H1 (cell line): Measurements from ENCODE around the gene ASAP2.

Experiments
- EZH2 ChIP-seq: fragments of 200-600 bp; sonication (generic); IDR thresholded peaks from 2 replicates; pipeline ENCODE4 v1.7.1; 2012; ENCODE audit warnings: low read depth, mild to moderate bottlenecking, moderate library complexity, low read length, inconsistent platforms; ENCODE audit not compliant: severe bottlenecking
- GABPA ChIP-seq: IDR thresholded peaks from 2 replicates; pipeline ENCODE4 v1.6.1; 2011; ENCODE audit warnings: mild to moderate bottlenecking, low read length, moderate library complexity, borderline replicate concordance; ENCODE audit not compliant: insufficient read depth
- PHF8 ChIP-seq: fragments of 200-600 bp; sonication (generic); conservative IDR thresholded peaks from 2 replicates; pipeline ENCODE4 v1.7.1; 2012; ENCODE audit warnings: low read depth, mild to moderate bottlenecking, inconsistent platforms, low read length, moderate library complexity
- POLR2A ChIP-seq, 2 experiments: IDR thresholded peaks; 1 replicate in 1 of 2; 2 replicates in 1 of 2; pipeline ENCODE4 v1.6.1; 2011; ENCODE audit warnings: low read depth in 2 of 2, low read length in 2 of 2, mild to moderate bottlenecking in 2 of 2; ENCODE audit errors: control extremely low read depth in 1 of 2
- POLR2AphosphoS5 ChIP-seq: IDR thresholded peaks from 2 replicates; pipeline ENCODE4 v1.6.1; 2011; ENCODE audit warnings: low read depth, low read length
- RXRA ChIP-seq: IDR thresholded peaks from 2 replicates; pipeline ENCODE4 v1.6.1; 2011; ENCODE audit warnings: low read depth, mild to moderate bottlenecking, low read length, moderate library complexity; ENCODE audit not compliant: insufficient read depth
- SP2 ChIP-seq: IDR thresholded peaks from 2 replicates; pipeline ENCODE4 v1.6.1; 2012; ENCODE audit warnings: mild to moderate bottlenecking, low read length, inconsistent platforms
- TF ChIP-seq, protein P1 (sequence below), 3 experiments: IDR thresholded peaks; 1 replicate in 2 of 3; 2 replicates in 1 of 3; pipeline versions ENCODE4 v1.5.1 to v1.6.1; 2011; ENCODE audit warnings: low read length in 3 of 3, mild to moderate bottlenecking in 3 of 3, inconsistent platforms in 2 of 3, low read depth in 1 of 3, moderate library complexity in 1 of 3; ENCODE audit not compliant: insufficient read depth in 1 of 3; ENCODE audit errors: control extremely low read depth in 1 of 3
- TF ChIP-seq, protein P2 (sequence below): IDR thresholded peaks from 2 replicates; pipeline ENCODE4 v1.6.1; 2012; ENCODE audit warnings: inconsistent platforms

DNA sequence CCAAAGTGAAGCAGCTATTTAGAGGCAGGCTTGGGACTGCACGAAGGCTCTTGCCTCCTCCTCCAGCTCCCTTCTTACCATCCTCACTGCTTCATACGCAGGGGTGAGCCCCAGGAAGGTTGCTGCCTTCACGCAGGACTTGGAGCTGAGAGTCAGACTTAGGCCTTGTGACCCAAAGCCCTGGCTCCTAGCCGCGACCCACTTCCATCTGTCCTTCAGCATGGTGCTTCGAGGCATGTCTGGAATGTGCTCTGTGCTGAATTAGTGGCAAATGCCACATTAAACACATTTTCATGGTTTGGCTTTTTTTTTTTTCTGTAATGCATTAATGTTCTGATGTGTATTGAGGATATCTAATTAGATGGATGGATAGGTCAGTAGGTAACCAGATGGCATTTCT is 179.2 kb downstream of the ASAP2 start:
- no peak for TF ChIP-seq EZH2
- TF ChIP-seq, protein P1, sequence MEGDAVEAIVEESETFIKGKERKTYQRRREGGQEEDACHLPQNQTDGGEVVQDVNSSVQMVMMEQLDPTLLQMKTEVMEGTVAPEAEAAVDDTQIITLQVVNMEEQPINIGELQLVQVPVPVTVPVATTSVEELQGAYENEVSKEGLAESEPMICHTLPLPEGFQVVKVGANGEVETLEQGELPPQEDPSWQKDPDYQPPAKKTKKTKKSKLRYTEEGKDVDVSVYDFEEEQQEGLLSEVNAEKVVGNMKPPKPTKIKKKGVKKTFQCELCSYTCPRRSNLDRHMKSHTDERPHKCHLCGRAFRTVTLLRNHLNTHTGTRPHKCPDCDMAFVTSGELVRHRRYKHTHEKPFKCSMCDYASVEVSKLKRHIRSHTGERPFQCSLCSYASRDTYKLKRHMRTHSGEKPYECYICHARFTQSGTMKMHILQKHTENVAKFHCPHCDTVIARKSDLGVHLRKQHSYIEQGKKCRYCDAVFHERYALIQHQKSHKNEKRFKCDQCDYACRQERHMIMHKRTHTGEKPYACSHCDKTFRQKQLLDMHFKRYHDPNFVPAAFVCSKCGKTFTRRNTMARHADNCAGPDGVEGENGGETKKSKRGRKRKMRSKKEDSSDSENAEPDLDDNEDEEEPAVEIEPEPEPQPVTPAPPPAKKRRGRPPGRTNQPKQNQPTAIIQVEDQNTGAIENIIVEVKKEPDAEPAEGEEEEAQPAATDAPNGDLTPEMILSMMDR (IDR thresholded peaks at IDR 0.05; ENCODE audit: control extremely low read depth in 1 of 3, insufficient read depth in 1 of 3, low read depth in 1 of 3, low read length in 3 of 3), result no peak
- TF ChIP-seq, protein P2, sequence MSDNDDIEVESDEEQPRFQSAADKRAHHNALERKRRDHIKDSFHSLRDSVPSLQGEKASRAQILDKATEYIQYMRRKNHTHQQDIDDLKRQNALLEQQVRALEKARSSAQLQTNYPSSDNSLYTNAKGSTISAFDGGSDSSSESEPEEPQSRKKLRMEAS, result no peak
- TF ChIP-seq POLR2AphosphoS5, result no peak
- no peak for TF ChIP-seq PHF8
- no peak for TF ChIP-seq GABPA
- no peak for TF ChIP-seq RXRA
- TF ChIP-seq POLR2A (IDR thresholded peaks at IDR 0.05; ENCODE audit: control extremely low read depth in 1 of 2, low read depth in 2 of 2, low read length in 2 of 2), result no peak
- no peak for TF ChIP-seq SP2
